Caco-2 (cell line): ENCODE data around the gene HIVEP1. TPM values are rescaled to one million over a fixed set of nuclear protein-coding genes. Genes with fewer than 3 reads are reported as not detected.

Source experiments
- BruUV-seq: library from RNA; stranded (reverse); fragments of 400-500 nt; replicated peaks from 2 replicates; lab custom pipeline; 2021; lab: Mats Ljungman, UMichigan
- CTCF ChIA-PET: fragments of 300-600 bp; sonication (Branson Sonifier 250); formaldehyde crosslinking; loops from one replicate; lab custom pipeline; 2022; ENCODE audit warnings: antibody characterized with exemption; lab: Charles Lee
- POLR2A ChIA-PET: fragments of 300-600 bp; sonication (Branson Sonifier 250); formaldehyde crosslinking; loops from one replicate; lab custom pipeline; 2022; ENCODE audit warnings: antibody characterized with exemption; lab: Charles Lee
- DNase-seq, 2 experiments: peaks; one replicate each; pipeline versions ENCODE4 v3.0.0 to v3.0.0-alpha.2; 2020 to 2022
- H3K27me3 ChIP-seq: replicated peaks from 2 replicates; pipeline ENCODE4 v1.6.0; 2011; ENCODE audit warnings: low read length; ENCODE audit not compliant: control insufficient read depth, insufficient read depth
- H3K36me3 ChIP-seq: 2 replicates; pipeline ENCODE4 v1.5.1; 2011; ENCODE audit warnings: low read length; ENCODE audit not compliant: control insufficient read depth, insufficient read depth
- H3K4me1 ChIP-seq: fragments of 250-450 bp; sonication (Bioruptor Pico); 2 replicates; pipeline ENCODE4 v1.5.1; 2020; ENCODE audit warnings: mild to moderate bottlenecking
- H3K4me3 ChIP-seq: 2 replicates; pipeline ENCODE4 v1.5.1; 2011; ENCODE audit warnings: low read depth, mild to moderate bottlenecking, control low read depth, low read length
- H3K9me3 ChIP-seq: fragments of 250-450 bp; sonication (Bioruptor Pico); 2 replicates; pipeline ENCODE4 v1.5.1; 2020; ENCODE audit warnings: mild to moderate bottlenecking, moderate library complexity
- H3K27ac Mint-ChIP-seq: one replicate; pipeline ENCODE4 v1.8.0; 2022; ENCODE audit warnings: mixed read lengths; ENCODE audit not compliant: unreplicated experiment
- H3K27me3 Mint-ChIP-seq: one replicate; pipeline ENCODE4 v1.8.0; 2022; ENCODE audit warnings: mixed read lengths; ENCODE audit not compliant: insufficient read depth, unreplicated experiment
- H3K36me3 Mint-ChIP-seq: one replicate; pipeline ENCODE4 v1.8.0; 2022; ENCODE audit warnings: mild to moderate bottlenecking, mixed read lengths; ENCODE audit not compliant: insufficient read depth, unreplicated experiment
- H3K4me1 Mint-ChIP-seq: one replicate; pipeline ENCODE4 v1.8.0; 2022; ENCODE audit warnings: low read depth, mixed read lengths; ENCODE audit not compliant: unreplicated experiment
- H3K4me3 Mint-ChIP-seq: one replicate; pipeline ENCODE4 v1.8.0; 2022; ENCODE audit warnings: mild to moderate bottlenecking, moderate library complexity, mixed read lengths; ENCODE audit not compliant: unreplicated experiment
- H3K9me3 Mint-ChIP-seq: one replicate; pipeline ENCODE4 v1.8.0; 2022; ENCODE audit warnings: mixed read lengths; ENCODE audit not compliant: unreplicated experiment
- CTCF ChIP-seq, 2 experiments: fragments of 200-600 bp in 1 of 2; IDR thresholded peaks; 1 replicate in 1 of 2; 2 replicates in 1 of 2; pipeline versions ENCODE4 v1.5.1 to v1.8.0; 2011 to 2022; ENCODE audit warnings: antibody characterized with exemption in 1 of 2, control low read depth in 1 of 2, inconsistent platforms in 1 of 2, low read depth in 1 of 2, low read length in 1 of 2, mild to moderate bottlenecking in 1 of 2, moderate library complexity in 1 of 2; ENCODE audit not compliant: insufficient read depth in 1 of 2, severe bottlenecking in 1 of 2, unreplicated experiment in 1 of 2
- intact Hi-C: fragments of 100-400 bp; cut with micrococcal nuclease; formaldehyde crosslinking; loops from one replicate; pipeline ENCODE4 v1.10.0; 2022; ENCODE audit not compliant: unreplicated experiment
- total RNA-seq: library from RNA; stranded (reverse); gene quantifications from 2 replicates; pipeline ENCODE4 v1.2.3, GENCODE V29; 2022

HIVEP1 gene
- total RNA-seq, 1 experiment from 2014 or later, result 22.8 TPM

GRCh38 chr6:12022481-12022880 is 10.4 kb downstream of the HIVEP1 start:
- CTCF ChIA-PET, result no interaction called here
- Histone ChIP-seq H3K36me3 (peaks cover 1% of the 10 kb centered on the region; the same call in 1 of the 2 replicates), H3K4me1 (peaks cover 7% of the 10 kb centered on the region), H3K9me3 (no peaks in the 10 kb centered on the region), H3K27me3 (no peaks in the 10 kb centered on the region), H3K4me3 (no peak overlapping the region)
- POLR2A ChIA-PET, result no interaction called here
- Mint-ChIP-seq H3K4me3 (no peak overlapping the region), H3K4me1 (peaks cover 14% of the 10 kb centered on the region), H3K9me3 (peaks cover 10% of the 10 kb centered on the region), H3K36me3 (peaks cover 32% of the 10 kb centered on the region), H3K27me3 (no peaks in the 10 kb centered on the region), H3K27ac (no peak overlapping the region)
- intact Hi-C loops, result no loop called here
- BruUV-seq, result no TSS peak
- DNase-seq, result no peak
- no peak for TF ChIP-seq CTCF (IDR thresholded peaks at IDR 0.05; ENCODE audit: insufficient read depth in 1 of 2, low read depth in 1 of 2, low read length in 1 of 2, severe bottlenecking in 1 of 2, unreplicated experiment in 1 of 2)

GRCh38 chr6:12022953-12023388 is 10.9 kb downstream of the HIVEP1 start:
- peaks cover 1% of the 10 kb centered on the region; the same call in 1 of the 2 replicates for H3K36me3 ChIP-seq
- Mint-ChIP-seq H3K9me3 (peaks cover 10% of the 10 kb centered on the region), H3K27me3 (no peaks in the 10 kb centered on the region), H3K27ac (no peak overlapping the region), H3K36me3 (peaks cover 29% of the 10 kb centered on the region), H3K4me3 (no peak overlapping the region), H3K4me1 (peaks cover 14% of the 10 kb centered on the region)
- peaks cover 7% of the 10 kb centered on the region for H3K4me1 ChIP-seq
- TF ChIP-seq CTCF (IDR thresholded peaks at IDR 0.05; ENCODE audit: insufficient read depth in 1 of 2, low read depth in 1 of 2, low read length in 1 of 2, severe bottlenecking in 1 of 2, unreplicated experiment in 1 of 2), result no peak
- DNase-seq, result no peak
- ChIA-PET CTCF (no interaction called here), POLR2A (no interaction called here)
- no peaks in the 10 kb centered on the region for H3K27me3 ChIP-seq
- H3K9me3 ChIP-seq, result no peaks in the 10 kb centered on the region
- intact Hi-C loops, result no loop called here
- BruUV-seq, result no TSS peak
- H3K4me3 ChIP-seq, result no peak overlapping the region

GRCh38 chr6:12024216-12024615 is 12.1 kb downstream of the HIVEP1 start:
- Histone ChIP-seq H3K4me3 (no peak overlapping the region), H3K27me3 (no peaks in the 10 kb centered on the region), H3K9me3 (no peaks in the 10 kb centered on the region), H3K4me1 (peaks cover 7% of the 10 kb centered on the region), H3K36me3 (0 out of 2 replicates have a peak, but pooled peaks cover 1% of the 10 kb centered on the region)
- Mint-ChIP-seq H3K9me3 (peaks cover 12% of the 10 kb centered on the region), H3K4me1 (peaks cover 14% of the 10 kb centered on the region), H3K27ac (no peak overlapping the region), H3K27me3 (no peaks in the 10 kb centered on the region), H3K36me3 (peaks cover 29% of the 10 kb centered on the region), H3K4me3 (no peak overlapping the region)
- ChIA-PET POLR2A (no interaction called here), CTCF (no interaction called here)
- TF ChIP-seq CTCF (IDR thresholded peaks at IDR 0.05; ENCODE audit: insufficient read depth in 1 of 2, low read depth in 1 of 2, low read length in 1 of 2, severe bottlenecking in 1 of 2, unreplicated experiment in 1 of 2), result no peak
- no peak for DNase-seq
- no TSS peak for BruUV-seq
- intact Hi-C loops, result no loop called here
